ENCODE measurements around the gene ADRB2. TPM values are rescaled to one million over a fixed set of nuclear protein-coding genes. Genes with fewer than 3 reads are reported as not detected.

The ADRB2 gene
- total RNA-seq, 2 donors from 2014 or later, result 0.94 to 1.2 TPM

- no peak for TF ChIP-seq CTCF (IDR thresholded peaks at IDR 0.05)
These were observed 22.1 kb downstream of the ADRB2 start for GRCh38 chr5:148848393-148849031.

GRCh38 chr5:148849461-148849860, 23.1 kb downstream of the ADRB2 start:
- Histone ChIP-seq H3K4me1 (no peaks in the 10 kb centered on the region), H3K36me3 (no peaks in the 10 kb centered on the region), H3K9ac (ENCODE audit: low read depth in 2 of 2, low read length in 2 of 2) (no peak overlapping the region), H3K27me3 (no peaks in the 10 kb centered on the region), H3K9me3 (no peaks in the 10 kb centered on the region), H3K27ac (no peak overlapping the region), H3K4me3 (no peak overlapping the region)
- TF ChIP-seq CTCF (IDR thresholded peaks at IDR 0.05), result no peak
- DNase-seq, result no peak
- intact Hi-C loops (cut with DNase I), result no loop called here

More at GRCh38 chr5:148848393-148849031, 22.1 kb downstream of the ADRB2 start:
- H3K4me3 ChIP-seq, result no peak overlapping the region
- H3K9ac ChIP-seq (ENCODE audit: low read depth in 2 of 2, low read length in 2 of 2), result no peak overlapping the region
- H3K4me1 ChIP-seq, result no peaks in the 10 kb centered on the region
- no peaks in the 10 kb centered on the region for H3K36me3 ChIP-seq
- no peaks in the 10 kb centered on the region for H3K27me3 ChIP-seq
- H3K27ac ChIP-seq, result no peak overlapping the region
- intact Hi-C loops (cut with DNase I), result no loop called here
- no peak for DNase-seq
- no peaks in the 10 kb centered on the region for H3K9me3 ChIP-seq

GRCh38 chr5:148850836-148851235, 24.4 kb downstream of the ADRB2 start:
- Histone ChIP-seq H3K9me3 (no peaks in the 10 kb centered on the region), H3K9ac (ENCODE audit: low read depth in 2 of 2, low read length in 2 of 2) (no peak overlapping the region), H3K4me3 (no peak overlapping the region), H3K27ac (no peak overlapping the region), H3K36me3 (no peaks in the 10 kb centered on the region), H3K4me1 (no peaks in the 10 kb centered on the region), H3K27me3 (no peaks in the 10 kb centered on the region)
- DNase-seq, result no peak
- TF ChIP-seq CTCF (IDR thresholded peaks at IDR 0.05), result no peak
- intact Hi-C loops (cut with DNase I), result no loop called here

GRCh38 chr5:148853868-148854267, 27.5 kb downstream of the ADRB2 start:
- DNase-seq, result no peak
- intact Hi-C loops (cut with DNase I), result no loop called here

GRCh38 chr5:148855249-148856008, 29.0 kb downstream of the ADRB2 start:
- Histone ChIP-seq H3K4me1 (no peaks in the 10 kb centered on the region), H3K9me3 (no peaks in the 10 kb centered on the region), H3K9ac (ENCODE audit: low read depth in 2 of 2, low read length in 2 of 2) (no peak overlapping the region), H3K36me3 (no peaks in the 10 kb centered on the region), H3K27me3 (no peaks in the 10 kb centered on the region), H3K4me3 (no peak overlapping the region), H3K27ac (no peak overlapping the region)
- no peak for DNase-seq
- intact Hi-C loops (cut with DNase I), result no loop called here
- no peak for TF ChIP-seq CTCF (IDR thresholded peaks at IDR 0.05)

More at GRCh38 chr5:148853868-148854267, 27.5 kb downstream of the ADRB2 start:
- H3K4me3 ChIP-seq, result no peak overlapping the region
- no peak overlapping the region for H3K9ac ChIP-seq (ENCODE audit: low read depth in 2 of 2, low read length in 2 of 2)
- H3K9me3 ChIP-seq, result no peaks in the 10 kb centered on the region
- H3K4me1 ChIP-seq, result no peaks in the 10 kb centered on the region
- H3K27me3 ChIP-seq, result no peaks in the 10 kb centered on the region
- no peak for TF ChIP-seq CTCF (IDR thresholded peaks at IDR 0.05)
- no peak overlapping the region for H3K27ac ChIP-seq
- H3K36me3 ChIP-seq, result no peaks in the 10 kb centered on the region

Data from colonic mucosa (tissue), 4 donors.